Caco-2 (cell line): ENCODE data around the gene CFAP99. TPM values are rescaled to one million over a fixed set of nuclear protein-coding genes. Genes with fewer than 3 reads are reported as not detected.

Experiments used
- BruUV-seq: library from RNA; stranded (reverse); fragments of 400-500 nt; replicated peaks from 2 replicates; lab custom pipeline; 2021; lab: Mats Ljungman, UMichigan
- CTCF ChIA-PET: fragments of 300-600 bp; sonication (Branson Sonifier 250); formaldehyde crosslinking; loops from one replicate; lab custom pipeline; 2022; ENCODE audit warnings: antibody characterized with exemption; lab: Charles Lee
- POLR2A ChIA-PET: fragments of 300-600 bp; sonication (Branson Sonifier 250); formaldehyde crosslinking; loops from one replicate; lab custom pipeline; 2022; ENCODE audit warnings: antibody characterized with exemption; lab: Charles Lee
- DNase-seq, 2 experiments: peaks; one replicate each; pipeline versions ENCODE4 v3.0.0 to v3.0.0-alpha.2; 2020 to 2022
- H3K27me3 ChIP-seq: replicated peaks from 2 replicates; pipeline ENCODE4 v1.6.0; 2011; ENCODE audit warnings: low read length; ENCODE audit not compliant: control insufficient read depth, insufficient read depth
- H3K36me3 ChIP-seq: 2 replicates; pipeline ENCODE4 v1.5.1; 2011; ENCODE audit warnings: low read length; ENCODE audit not compliant: control insufficient read depth, insufficient read depth
- H3K4me1 ChIP-seq: fragments of 250-450 bp; sonication (Bioruptor Pico); 2 replicates; pipeline ENCODE4 v1.5.1; 2020; ENCODE audit warnings: mild to moderate bottlenecking
- H3K4me3 ChIP-seq: 2 replicates; pipeline ENCODE4 v1.5.1; 2011; ENCODE audit warnings: low read depth, mild to moderate bottlenecking, control low read depth, low read length
- H3K9me3 ChIP-seq: fragments of 250-450 bp; sonication (Bioruptor Pico); 2 replicates; pipeline ENCODE4 v1.5.1; 2020; ENCODE audit warnings: mild to moderate bottlenecking, moderate library complexity
- H3K27ac Mint-ChIP-seq: one replicate; pipeline ENCODE4 v1.8.0; 2022; ENCODE audit warnings: mixed read lengths; ENCODE audit not compliant: unreplicated experiment
- H3K27me3 Mint-ChIP-seq: one replicate; pipeline ENCODE4 v1.8.0; 2022; ENCODE audit warnings: mixed read lengths; ENCODE audit not compliant: insufficient read depth, unreplicated experiment
- H3K36me3 Mint-ChIP-seq: one replicate; pipeline ENCODE4 v1.8.0; 2022; ENCODE audit warnings: mild to moderate bottlenecking, mixed read lengths; ENCODE audit not compliant: insufficient read depth, unreplicated experiment
- H3K4me1 Mint-ChIP-seq: one replicate; pipeline ENCODE4 v1.8.0; 2022; ENCODE audit warnings: low read depth, mixed read lengths; ENCODE audit not compliant: unreplicated experiment
- H3K4me3 Mint-ChIP-seq: one replicate; pipeline ENCODE4 v1.8.0; 2022; ENCODE audit warnings: mild to moderate bottlenecking, moderate library complexity, mixed read lengths; ENCODE audit not compliant: unreplicated experiment
- H3K9me3 Mint-ChIP-seq: one replicate; pipeline ENCODE4 v1.8.0; 2022; ENCODE audit warnings: mixed read lengths; ENCODE audit not compliant: unreplicated experiment
- CTCF ChIP-seq, 2 experiments: fragments of 200-600 bp in 1 of 2; IDR thresholded peaks; 1 replicate in 1 of 2; 2 replicates in 1 of 2; pipeline versions ENCODE4 v1.5.1 to v1.8.0; 2011 to 2022; ENCODE audit warnings: antibody characterized with exemption in 1 of 2, control low read depth in 1 of 2, inconsistent platforms in 1 of 2, low read depth in 1 of 2, low read length in 1 of 2, mild to moderate bottlenecking in 1 of 2, moderate library complexity in 1 of 2; ENCODE audit not compliant: insufficient read depth in 1 of 2, severe bottlenecking in 1 of 2, unreplicated experiment in 1 of 2
- intact Hi-C: fragments of 100-400 bp; cut with micrococcal nuclease; formaldehyde crosslinking; loops from one replicate; pipeline ENCODE4 v1.10.0; 2022; ENCODE audit not compliant: unreplicated experiment
- total RNA-seq: library from RNA; stranded (reverse); gene quantifications from 2 replicates; pipeline ENCODE4 v1.2.3, GENCODE V29; 2022

The CFAP99 gene
- total RNA-seq, 1 experiment from 2014 or later, result not detected

- peaks cover 27% of the 10 kb centered on the region for H3K4me1 Mint-ChIP-seq
- ChIA-PET POLR2A (no interaction called here), CTCF (no interaction called here)
- BruUV-seq, result no TSS peak
- no peak for TF ChIP-seq CTCF (IDR thresholded peaks at IDR 0.05; ENCODE audit: insufficient read depth in 1 of 2, low read depth in 1 of 2, low read length in 1 of 2, severe bottlenecking in 1 of 2, unreplicated experiment in 1 of 2)
- no peak overlapping the region for H3K4me3 ChIP-seq
- no peaks in the 10 kb centered on the region for H3K27me3 Mint-ChIP-seq
- no peaks in the 10 kb centered on the region for H3K9me3 ChIP-seq
- H3K4me1 ChIP-seq, result peaks cover 10% of the 10 kb centered on the region; the same call in 1 of the 2 replicates
- no peak overlapping the region for H3K4me3 Mint-ChIP-seq
- H3K36me3 Mint-ChIP-seq, result peaks cover 38% of the 10 kb centered on the region
- no peaks in the 10 kb centered on the region for H3K27me3 ChIP-seq
- intact Hi-C loops, result no loop called here
- H3K9me3 Mint-ChIP-seq, result no peaks in the 10 kb centered on the region
- H3K27ac Mint-ChIP-seq, result no peak overlapping the region
- no peaks in the 10 kb centered on the region for H3K36me3 ChIP-seq
- DNase-seq, result no peak
Measured at GRCh38 chr4:2480649-2481048, 61.9 kb downstream of the CFAP99 start.

DNA sequence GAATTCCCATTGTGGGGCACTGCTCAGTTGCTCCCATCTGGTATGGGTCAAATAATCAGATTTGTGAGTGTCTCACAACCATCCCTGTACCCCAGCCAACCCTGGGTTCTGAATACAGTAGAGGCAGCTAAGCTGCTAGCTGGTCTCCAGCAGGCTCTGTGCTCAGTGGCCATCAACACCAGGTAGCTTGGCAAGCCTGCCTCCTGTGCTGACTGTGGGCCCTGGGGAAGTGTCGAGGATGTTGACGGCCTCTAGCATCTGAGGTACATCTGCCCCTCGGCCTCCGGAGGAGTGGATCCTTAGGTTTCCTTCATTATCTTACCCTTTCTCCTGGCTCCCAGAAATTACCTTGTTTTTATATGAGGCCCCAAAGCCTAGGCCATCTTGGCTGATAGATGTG is 63.4 kb downstream of the CFAP99 start:
- DNase-seq, result no peak
- H3K27me3 ChIP-seq, result no peaks in the 10 kb centered on the region
- H3K4me3 ChIP-seq, result no peak overlapping the region
- Mint-ChIP-seq H3K36me3 (peaks cover 37% of the 10 kb centered on the region), H3K4me1 (peaks cover 28% of the 10 kb centered on the region), H3K27me3 (no peaks in the 10 kb centered on the region), H3K9me3 (no peaks in the 10 kb centered on the region), H3K4me3 (no peak overlapping the region), H3K27ac (no peak overlapping the region)
- ChIA-PET CTCF (no interaction called here), POLR2A (no interaction called here)
- H3K9me3 ChIP-seq, result no peaks in the 10 kb centered on the region
- no peak for TF ChIP-seq CTCF (IDR thresholded peaks at IDR 0.05; ENCODE audit: insufficient read depth in 1 of 2, low read depth in 1 of 2, low read length in 1 of 2, severe bottlenecking in 1 of 2, unreplicated experiment in 1 of 2)
- H3K36me3 ChIP-seq, result no peaks in the 10 kb centered on the region
- peaks cover 9% of the 10 kb centered on the region; the same call in 1 of the 2 replicates for H3K4me1 ChIP-seq
- no TSS peak for BruUV-seq
- intact Hi-C loops, result no loop called here

- Mint-ChIP-seq H3K4me3 (no peak overlapping the region), H3K27me3 (no peaks in the 10 kb centered on the region), H3K27ac (no peak overlapping the region), H3K36me3 (peaks cover 32% of the 10 kb centered on the region), H3K9me3 (no peaks in the 10 kb centered on the region), H3K4me1 (peaks cover 24% of the 10 kb centered on the region)
- Histone ChIP-seq H3K36me3 (no peaks in the 10 kb centered on the region), H3K27me3 (no peaks in the 10 kb centered on the region), H3K4me3 (no peak overlapping the region), H3K4me1 (peaks cover 7% of the 10 kb centered on the region; the same call in 1 of the 2 replicates), H3K9me3 (no peaks in the 10 kb centered on the region)
- POLR2A ChIA-PET, result no interaction called here
- no TSS peak for BruUV-seq
- CTCF ChIA-PET, result no interaction called here
- intact Hi-C loops, result no loop called here
- no peak for TF ChIP-seq CTCF (IDR thresholded peaks at IDR 0.05; ENCODE audit: insufficient read depth in 1 of 2, low read depth in 1 of 2, low read length in 1 of 2, severe bottlenecking in 1 of 2, unreplicated experiment in 1 of 2)
- DNase-seq, result no peak
Measured at GRCh38 chr4:2482693-2483092, 63.9 kb downstream of the CFAP99 start.
